ENCODE results near the gene SLC34A3. TPM values are rescaled to one million over a fixed set of nuclear protein-coding genes. Genes with fewer than 3 reads are reported as not detected.

The SLC34A3 gene
- total RNA-seq, 1 experiment from 2014 or later = 0.26 TPM

- Mint-ChIP-seq H3K36me3 (ENCODE audit: insufficient read depth, unreplicated experiment) (peaks cover 66% of the 10 kb centered on the region), H3K27ac (ENCODE audit: unreplicated experiment) (no peak overlapping the region), H3K4me1 (ENCODE audit: low read depth, unreplicated experiment) (peaks cover 29% of the 10 kb centered on the region), H3K4me3 (ENCODE audit: low read depth, unreplicated experiment) (no peak overlapping the region), H3K9me3 (ENCODE audit: low read depth, unreplicated experiment) (no peaks in the 10 kb centered on the region), H3K27me3 (ENCODE audit: unreplicated experiment) (no peaks in the 10 kb centered on the region)
- CTCF ChIA-PET = interaction anchor here (0.5 kb wide), 1 partner anchor 271 kb away, joined by 3 read pairs; no protein-coding TSS in a partner anchor
- TF ChIP-seq, protein P1, sequence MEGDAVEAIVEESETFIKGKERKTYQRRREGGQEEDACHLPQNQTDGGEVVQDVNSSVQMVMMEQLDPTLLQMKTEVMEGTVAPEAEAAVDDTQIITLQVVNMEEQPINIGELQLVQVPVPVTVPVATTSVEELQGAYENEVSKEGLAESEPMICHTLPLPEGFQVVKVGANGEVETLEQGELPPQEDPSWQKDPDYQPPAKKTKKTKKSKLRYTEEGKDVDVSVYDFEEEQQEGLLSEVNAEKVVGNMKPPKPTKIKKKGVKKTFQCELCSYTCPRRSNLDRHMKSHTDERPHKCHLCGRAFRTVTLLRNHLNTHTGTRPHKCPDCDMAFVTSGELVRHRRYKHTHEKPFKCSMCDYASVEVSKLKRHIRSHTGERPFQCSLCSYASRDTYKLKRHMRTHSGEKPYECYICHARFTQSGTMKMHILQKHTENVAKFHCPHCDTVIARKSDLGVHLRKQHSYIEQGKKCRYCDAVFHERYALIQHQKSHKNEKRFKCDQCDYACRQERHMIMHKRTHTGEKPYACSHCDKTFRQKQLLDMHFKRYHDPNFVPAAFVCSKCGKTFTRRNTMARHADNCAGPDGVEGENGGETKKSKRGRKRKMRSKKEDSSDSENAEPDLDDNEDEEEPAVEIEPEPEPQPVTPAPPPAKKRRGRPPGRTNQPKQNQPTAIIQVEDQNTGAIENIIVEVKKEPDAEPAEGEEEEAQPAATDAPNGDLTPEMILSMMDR (IDR thresholded peaks at IDR 0.05; ENCODE audit: unreplicated experiment) = no peak
- DNase-seq = no peak
- BruUV-seq (replicated peaks) = no TSS peak
- intact Hi-C loops (cut with micrococcal nuclease; ENCODE audit: unreplicated experiment) = no loop called here
Observed at GRCh38 chr9:137272241-137273094, 41.8 kb downstream of the SLC34A3 start.

DNA sequence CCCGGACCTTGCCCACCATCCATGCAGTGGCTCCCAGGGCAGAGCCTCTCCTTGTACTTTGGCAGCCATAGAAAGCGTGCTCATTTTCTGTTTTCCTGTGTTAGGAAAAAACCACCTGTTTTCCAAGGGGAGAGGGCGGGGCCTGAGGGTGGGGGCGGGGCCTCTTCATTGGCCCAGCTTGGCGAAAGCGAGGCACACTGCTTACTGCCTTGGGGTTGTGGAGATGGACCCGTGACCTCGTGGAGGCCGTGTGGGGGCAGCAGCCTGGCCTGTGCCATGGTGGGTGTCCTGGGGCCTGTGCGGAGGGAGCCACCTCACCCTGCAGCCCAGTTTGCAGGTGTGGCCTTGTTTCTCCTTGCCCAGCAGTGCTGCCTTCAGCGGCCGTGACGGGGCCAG lies 42.4 kb downstream of the SLC34A3 start:
- Mint-ChIP-seq H3K27me3 (ENCODE audit: unreplicated experiment) (no peaks in the 10 kb centered on the region), H3K4me1 (ENCODE audit: low read depth, unreplicated experiment) (peaks cover 29% of the 10 kb centered on the region), H3K4me3 (ENCODE audit: low read depth, unreplicated experiment) (no peak overlapping the region), H3K27ac (ENCODE audit: unreplicated experiment) (no peak overlapping the region), H3K36me3 (ENCODE audit: insufficient read depth, unreplicated experiment) (peaks cover 72% of the 10 kb centered on the region), H3K9me3 (ENCODE audit: low read depth, unreplicated experiment) (no peaks in the 10 kb centered on the region)
- CTCF ChIA-PET = interaction anchor here (0.5 kb wide), 1 partner anchor 271 kb away, joined by 3 read pairs; no protein-coding TSS in a partner anchor
- TF ChIP-seq, protein P1 (IDR thresholded peaks at IDR 0.05; ENCODE audit: unreplicated experiment) = no peak
- intact Hi-C loops (cut with micrococcal nuclease; ENCODE audit: unreplicated experiment) = no loop called here
- no TSS peak for BruUV-seq (replicated peaks)
- no peak for DNase-seq

- DNase-seq = no peak
- Mint-ChIP-seq H3K4me1 (ENCODE audit: low read depth, unreplicated experiment) (peaks cover 23% of the 10 kb centered on the region), H3K4me3 (ENCODE audit: low read depth, unreplicated experiment) (no peak overlapping the region), H3K27ac (ENCODE audit: unreplicated experiment) (no peak overlapping the region), H3K27me3 (ENCODE audit: unreplicated experiment) (no peaks in the 10 kb centered on the region), H3K36me3 (ENCODE audit: insufficient read depth, unreplicated experiment) (peaks cover 70% of the 10 kb centered on the region), H3K9me3 (ENCODE audit: low read depth, unreplicated experiment) (no peaks in the 10 kb centered on the region)
- CTCF ChIA-PET = interaction anchor here (0.5 kb wide), 1 partner anchor 256 kb away, joined by 3 read pairs; no protein-coding TSS in a partner anchor
- TF ChIP-seq, protein P1 (IDR thresholded peaks at IDR 0.05; ENCODE audit: unreplicated experiment) = no peak
- intact Hi-C loops (cut with micrococcal nuclease; ENCODE audit: unreplicated experiment) = no loop called here
- no TSS peak for BruUV-seq (replicated peaks)
Observed at GRCh38 chr9:137273611-137274320, 43.1 kb downstream of the SLC34A3 start.

- Mint-ChIP-seq H3K27me3 (ENCODE audit: unreplicated experiment) (no peaks in the 10 kb centered on the region), H3K4me1 (ENCODE audit: low read depth, unreplicated experiment) (peaks cover 20% of the 10 kb centered on the region), H3K9me3 (ENCODE audit: low read depth, unreplicated experiment) (no peaks in the 10 kb centered on the region), H3K36me3 (ENCODE audit: insufficient read depth, unreplicated experiment) (peaks cover 59% of the 10 kb centered on the region), H3K4me3 (ENCODE audit: low read depth, unreplicated experiment) (peak overlapping the region; percentile 1), H3K27ac (ENCODE audit: unreplicated experiment) (no peak overlapping the region)
- intact Hi-C loops (cut with micrococcal nuclease; ENCODE audit: unreplicated experiment) = no loop called here
- CTCF ChIA-PET = no interaction called here
- TF ChIP-seq, protein P1 (IDR thresholded peaks at IDR 0.05; ENCODE audit: unreplicated experiment) = no peak
- BruUV-seq (replicated peaks) = no TSS peak
- no peak for DNase-seq
Observed at GRCh38 chr9:137275203-137275587, 44.5 kb downstream of the SLC34A3 start.
